ENCODE measurements around the gene PTAFR.

DNA sequence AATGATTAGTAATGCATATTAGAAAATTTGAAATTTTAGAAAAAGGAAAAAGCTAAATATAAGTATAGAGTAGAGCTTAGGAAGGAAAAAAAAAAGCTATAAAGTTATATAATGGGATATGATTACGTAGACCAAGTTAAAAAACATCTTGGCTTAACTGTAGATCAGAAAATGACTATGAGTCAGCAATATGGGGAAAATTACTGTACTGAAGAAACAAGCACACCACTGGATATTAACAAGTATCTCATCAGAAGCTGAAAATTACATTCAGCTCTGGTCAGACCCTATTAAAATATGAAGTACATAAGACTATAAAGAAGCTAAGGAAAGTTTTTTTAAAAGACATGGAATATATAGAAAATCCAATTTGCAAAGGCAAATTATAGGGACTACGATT is 36.8 kb upstream of the PTAFR start:
- no peak for TF ChIP-seq CTCF (optimal IDR thresholded peaks at IDR 0.05 in 1 of 3, IDR thresholded peaks at IDR 0.05 in 1 of 3, conservative IDR thresholded peaks at IDR 0.05 in 1 of 3; ENCODE audit: extremely low read depth in 1 of 3, insufficient read depth in 2 of 3, low read length in 3 of 3)
- TF ChIP-seq EZH2 (IDR thresholded peaks at IDR 0.05; ENCODE audit: low read length), result no peak

Measured in keratinocyte (primary cell).